Measurements from ENCODE around the gene CCNE1.

Gene CCNE1

GRCh38 chr19:29844891-29845573, 33.2 kb downstream of the CCNE1 start:
- peak; percentile 73 for DNase-seq (ENCODE audit: low read depth, low spot score)

GRCh38 chr19:29845574-29846176, 33.9 kb downstream of the CCNE1 start:
- DNase-seq (ENCODE audit: low read depth, low spot score), result no peak

- DNase-seq (ENCODE audit: low read depth, low spot score), result no peak
These were observed 37.4 kb downstream of the CCNE1 start for GRCh38 chr19:29849208-29849607.

- no peak for DNase-seq (ENCODE audit: low read depth, low spot score)
These were observed 38.7 kb downstream of the CCNE1 start for GRCh38 chr19:29850482-29850881.

- no peak for DNase-seq (ENCODE audit: low read depth, low spot score)
These were observed 40.2 kb downstream of the CCNE1 start for GRCh38 chr19:29851769-29852521.

GRCh38 chr19:29854033-29854432, 42.2 kb downstream of the CCNE1 start:
- DNase-seq (ENCODE audit: low read depth, low spot score), result no peak

GRCh38 chr19:29855087-29855486, 43.3 kb downstream of the CCNE1 start:
- DNase-seq (ENCODE audit: low read depth, low spot score), result no peak

- no peak for DNase-seq (ENCODE audit: low read depth, low spot score)
These were observed 44.1 kb downstream of the CCNE1 start for GRCh38 chr19:29855741-29856500.

- DNase-seq (ENCODE audit: low read depth, low spot score), result no peak
These were observed 46.3 kb downstream of the CCNE1 start for GRCh38 chr19:29858000-29858596.

- no peak for DNase-seq (ENCODE audit: low read depth, low spot score)
These were observed 46.8 kb downstream of the CCNE1 start for GRCh38 chr19:29858621-29859020.

- DNase-seq (ENCODE audit: low read depth, low spot score), result no peak
These were observed 48.7 kb downstream of the CCNE1 start for GRCh38 chr19:29860492-29860891.

- no peak for DNase-seq (ENCODE audit: low read depth, low spot score)
These were observed 49.8 kb downstream of the CCNE1 start for GRCh38 chr19:29861574-29861973.

- DNase-seq (ENCODE audit: low read depth, low spot score), result no peak
These were observed 54.2 kb downstream of the CCNE1 start for GRCh38 chr19:29866011-29866410.

GRCh38 chr19:29867984-29868383, 56.2 kb downstream of the CCNE1 start:
- no peak for DNase-seq (ENCODE audit: low read depth, low spot score)

GRCh38 chr19:29871143-29871542, 59.4 kb downstream of the CCNE1 start:
- DNase-seq (ENCODE audit: low read depth, low spot score), result no peak

GRCh38 chr19:29872224-29872731, 60.5 kb downstream of the CCNE1 start:
- DNase-seq (ENCODE audit: low read depth, low spot score), result no peak

- no peak for DNase-seq (ENCODE audit: low read depth, low spot score)
These were observed 61.4 kb downstream of the CCNE1 start for GRCh38 chr19:29873024-29873800.

Data from smooth muscle cell of the brain vasculature (primary cell).